ENCODE results near the gene CAMK2N2.
"Not testable (repeated sequence)": the region's sequence is repeated elsewhere in the genome, so short reads cannot be mapped to it uniquely, and the experiment has no call there.

Gene CAMK2N2

DNA sequence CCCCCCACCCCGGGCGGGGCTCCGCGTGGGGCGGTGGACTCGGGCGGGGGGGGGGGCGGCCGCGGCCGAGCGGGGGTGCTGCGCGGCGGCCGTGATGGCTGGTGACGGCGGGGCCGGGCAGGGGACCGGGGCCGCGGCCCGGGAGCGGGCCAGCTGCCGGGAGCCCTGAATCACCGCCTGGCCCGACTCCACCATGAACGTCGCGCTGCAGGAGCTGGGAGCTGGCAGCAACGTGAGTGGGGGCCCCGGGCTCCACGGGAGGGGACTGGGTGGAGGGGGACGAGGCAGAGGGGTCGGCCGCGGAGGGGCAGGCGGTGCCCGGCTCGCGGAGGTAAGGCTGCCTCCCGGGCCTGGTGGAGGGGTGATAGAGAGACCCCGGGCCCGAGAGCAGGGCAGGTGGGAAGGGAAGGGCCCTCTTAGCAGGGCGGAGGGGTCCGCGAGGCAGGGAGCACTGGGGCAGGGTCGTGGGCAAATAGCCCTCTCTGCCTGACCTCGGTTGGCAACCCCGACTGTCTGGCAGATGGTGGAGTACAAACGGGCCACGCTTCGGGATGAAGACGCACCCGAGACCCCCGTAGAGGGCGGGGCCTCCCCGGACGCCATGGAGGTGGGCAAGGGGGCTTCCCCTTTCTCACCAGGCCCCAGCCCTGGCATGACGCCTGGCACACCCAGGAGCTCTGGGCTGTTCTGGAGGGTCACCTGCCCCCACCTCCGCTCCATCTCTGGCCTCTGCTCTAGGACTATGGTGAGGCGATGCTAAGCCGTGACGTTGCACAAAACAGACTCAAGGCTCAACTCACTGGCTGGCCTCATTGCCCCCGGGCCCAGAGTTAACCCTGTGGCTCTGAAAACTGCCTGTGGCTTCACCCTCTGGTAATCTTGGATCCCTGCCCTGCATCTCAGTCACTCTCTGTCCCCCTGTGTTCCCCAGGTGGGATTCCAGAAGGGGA lies 14.9 kb upstream of the CAMK2N2 start, which contains the start of gene ECE2:
Gene ECE2, plus strand, starts transcription at position 62 of the 950 bp plus-strand sequence. Its CDS starts 132 bp downstream, at position 194.
- H3F3A ChIP-seq (ENCODE audit: control insufficient read depth, insufficient read depth) = no peaks in the 10 kb centered on the region
- H3K27ac ChIP-seq (ENCODE audit: low read depth, low read length) = no peak within 1 kb of the TSS
- no peak within 1 kb of the TSS for H3K4me3 ChIP-seq (ENCODE audit: low read length)
- H4K20me1 ChIP-seq (ENCODE audit: control insufficient read depth, insufficient read depth, low read depth, low read length) = no peaks in the 10 kb centered on the region
- H3K9me3 ChIP-seq (ENCODE audit: control insufficient read depth, insufficient read depth, low read length) = no peaks in the 10 kb centered on the region
- peaks cover 14% of the 10 kb centered on the region for H3K27me3 ChIP-seq (ENCODE audit: control insufficient read depth, low read length)
- TF ChIP-seq, protein P1, sequence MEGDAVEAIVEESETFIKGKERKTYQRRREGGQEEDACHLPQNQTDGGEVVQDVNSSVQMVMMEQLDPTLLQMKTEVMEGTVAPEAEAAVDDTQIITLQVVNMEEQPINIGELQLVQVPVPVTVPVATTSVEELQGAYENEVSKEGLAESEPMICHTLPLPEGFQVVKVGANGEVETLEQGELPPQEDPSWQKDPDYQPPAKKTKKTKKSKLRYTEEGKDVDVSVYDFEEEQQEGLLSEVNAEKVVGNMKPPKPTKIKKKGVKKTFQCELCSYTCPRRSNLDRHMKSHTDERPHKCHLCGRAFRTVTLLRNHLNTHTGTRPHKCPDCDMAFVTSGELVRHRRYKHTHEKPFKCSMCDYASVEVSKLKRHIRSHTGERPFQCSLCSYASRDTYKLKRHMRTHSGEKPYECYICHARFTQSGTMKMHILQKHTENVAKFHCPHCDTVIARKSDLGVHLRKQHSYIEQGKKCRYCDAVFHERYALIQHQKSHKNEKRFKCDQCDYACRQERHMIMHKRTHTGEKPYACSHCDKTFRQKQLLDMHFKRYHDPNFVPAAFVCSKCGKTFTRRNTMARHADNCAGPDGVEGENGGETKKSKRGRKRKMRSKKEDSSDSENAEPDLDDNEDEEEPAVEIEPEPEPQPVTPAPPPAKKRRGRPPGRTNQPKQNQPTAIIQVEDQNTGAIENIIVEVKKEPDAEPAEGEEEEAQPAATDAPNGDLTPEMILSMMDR (IDR thresholded peaks at IDR 0.05; ENCODE audit: low read depth, low read length, poor library complexity, severe bottlenecking) = no peak
- H3K79me2 ChIP-seq (ENCODE audit: control insufficient read depth, low read length) = no peaks in the 10 kb centered on the region
- no peaks in the 10 kb centered on the region for H3K36me3 ChIP-seq (ENCODE audit: control insufficient read depth, low read length)
- no peaks in the 10 kb centered on the region for H3K9me2 ChIP-seq (replicated peaks; ENCODE audit: control insufficient read depth, low read length)
- H3K4me2 ChIP-seq (ENCODE audit: low read length) = no peak within 1 kb of the TSS
- no peaks in the 10 kb centered on the region for H3K4me1 ChIP-seq (ENCODE audit: control insufficient read depth, low read length)

- Histone ChIP-seq H3K36me3 (ENCODE audit: control insufficient read depth, low read length) (no peaks in the 10 kb centered on the region), H4K20me1 (ENCODE audit: control insufficient read depth, insufficient read depth, low read depth, low read length) (no peaks in the 10 kb centered on the region), H3K79me2 (ENCODE audit: control insufficient read depth, low read length) (no peaks in the 10 kb centered on the region), H3K27ac (ENCODE audit: low read depth, low read length) (no peak overlapping the region), H3K9me2 (replicated peaks; ENCODE audit: control insufficient read depth, low read length) (no peaks in the 10 kb centered on the region), H3K9me3 (ENCODE audit: control insufficient read depth, insufficient read depth, low read length) (no peaks in the 10 kb centered on the region), H3F3A (ENCODE audit: control insufficient read depth, insufficient read depth) (no peaks in the 10 kb centered on the region), H3K4me1 (ENCODE audit: control insufficient read depth, low read length) (no peaks in the 10 kb centered on the region), H3K4me3 (ENCODE audit: low read length) (no peak overlapping the region), H3K27me3 (ENCODE audit: control insufficient read depth, low read length) (peaks cover 14% of the 10 kb centered on the region), H3K4me2 (ENCODE audit: low read length) (no peak overlapping the region)
- TF ChIP-seq, protein P1 (IDR thresholded peaks at IDR 0.05; ENCODE audit: low read depth, low read length, poor library complexity, severe bottlenecking) = no peak
- TF ChIP-seq EZH2phosphoT487 (IDR thresholded peaks at IDR 0.05; ENCODE audit: borderline replicate concordance, low read length) = no peak
These were observed 14.0 kb upstream of the CAMK2N2 start for GRCh38 chr3:184275381-184275701.

DNA sequence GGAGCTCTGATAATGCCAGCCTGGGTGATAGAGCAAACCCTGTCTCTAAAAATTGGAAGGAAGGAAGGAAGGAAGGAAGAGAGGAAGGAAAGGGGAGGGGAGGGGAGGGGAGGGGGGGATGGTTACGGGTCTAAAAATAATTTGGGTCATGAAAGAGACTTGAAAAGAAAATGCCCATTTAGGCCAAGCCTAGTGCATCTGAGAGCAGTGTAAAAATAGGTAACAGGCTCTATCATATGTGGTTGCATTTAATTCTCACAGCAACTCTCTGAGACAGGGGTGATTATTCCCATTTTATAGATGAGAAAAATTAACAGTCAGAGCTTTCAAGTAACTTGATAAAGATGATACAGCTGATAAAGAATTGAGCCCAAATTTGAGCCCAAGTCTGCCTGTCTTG lies 10.9 kb upstream of the CAMK2N2 start:
- Histone ChIP-seq H3K4me2 (ENCODE audit: low read length) (no peak overlapping the region), H3K27ac (ENCODE audit: low read depth, low read length) (no peak overlapping the region), H3K27me3 (ENCODE audit: control insufficient read depth, low read length) (peaks cover 14% of the 10 kb centered on the region), H3K79me2 (ENCODE audit: control insufficient read depth, low read length) (no peaks in the 10 kb centered on the region), H3F3A (ENCODE audit: control insufficient read depth, insufficient read depth) (no peaks in the 10 kb centered on the region), H3K9me2 (replicated peaks; ENCODE audit: control insufficient read depth, low read length) (no peaks in the 10 kb centered on the region), H3K4me3 (ENCODE audit: low read length) (no peak overlapping the region), H4K20me1 (ENCODE audit: control insufficient read depth, insufficient read depth, low read depth, low read length) (no peaks in the 10 kb centered on the region), H3K36me3 (ENCODE audit: control insufficient read depth, low read length) (no peaks in the 10 kb centered on the region), H3K4me1 (ENCODE audit: control insufficient read depth, low read length) (no peaks in the 10 kb centered on the region), H3K9me3 (ENCODE audit: control insufficient read depth, insufficient read depth, low read length) (peaks cover 2% of the 10 kb centered on the region; the same call in 1 of the 2 replicates)
- TF ChIP-seq EZH2phosphoT487 (IDR thresholded peaks at IDR 0.05; ENCODE audit: borderline replicate concordance, low read length) = no peak
- TF ChIP-seq, protein P1 (IDR thresholded peaks at IDR 0.05; ENCODE audit: low read depth, low read length, poor library complexity, severe bottlenecking) = no peak

DNA sequence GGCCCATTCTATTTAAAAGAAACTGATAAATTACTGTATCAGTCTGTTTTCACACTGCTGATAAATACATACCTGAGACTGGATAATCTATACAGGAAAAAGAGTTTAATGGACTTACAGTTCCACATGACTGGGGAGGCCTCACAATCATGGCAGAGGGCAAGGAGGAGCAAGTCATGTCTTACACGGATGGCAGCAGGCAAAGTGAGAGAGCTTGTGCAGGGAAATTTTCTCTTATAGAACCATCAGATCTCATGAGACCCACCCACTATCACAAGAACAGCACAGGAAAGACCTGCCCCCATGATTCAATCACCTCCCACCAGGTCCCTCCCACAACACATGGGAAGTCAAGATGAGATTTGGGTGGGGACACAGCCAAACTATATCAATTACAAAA lies 5.9 kb upstream of the CAMK2N2 start:
- H3K27ac ChIP-seq (ENCODE audit: low read depth, low read length); H3K4me3 ChIP-seq (ENCODE audit: low read length); H3K4me2 ChIP-seq (ENCODE audit: low read length); H3K9me2 ChIP-seq (replicated peaks; ENCODE audit: control insufficient read depth, low read length); H3K36me3 ChIP-seq (ENCODE audit: control insufficient read depth, low read length); H3K27me3 ChIP-seq (ENCODE audit: control insufficient read depth, low read length); H3K79me2 ChIP-seq (ENCODE audit: control insufficient read depth, low read length); H3K4me1 ChIP-seq (ENCODE audit: control insufficient read depth, low read length); H3K9me3 ChIP-seq (ENCODE audit: control insufficient read depth, insufficient read depth, low read length); H3F3A ChIP-seq (ENCODE audit: control insufficient read depth, insufficient read depth); H4K20me1 ChIP-seq (ENCODE audit: control insufficient read depth, insufficient read depth, low read depth, low read length): not testable (repeated sequence)

Data from DOHH2 (cell line).